CD4-positive, CD25-positive, alpha-beta regulatory T cell (primary cell): ENCODE data around the gene TRIM29. TPM values are rescaled to one million over a fixed set of nuclear protein-coding genes. Genes with fewer than 3 reads are reported as not detected.

Experiments used
- ATAC-seq, 2 donors: fragments of 150-1000 bp; cut with Tn5 transposase; one replicate each; pipeline ENCODE4 v1.10.0; 2021; ENCODE audit warnings: low read depth in 2 of 2, moderate number of reproducible peaks in 2 of 2, moderate library complexity in 1 of 2
- DNase-seq, 3 donors: peaks; one replicate each; pipeline versions ENCODE4 v3.0.0 to v3.0.0-alpha.2; 2012 to 2022; ENCODE audit warnings: mixed read lengths in 1 of 3
- H3K27ac ChIP-seq: one replicate; pipeline ENCODE4 v1.7.0; 2013; ENCODE audit warnings: mild to moderate bottlenecking, low read length; ENCODE audit not compliant: insufficient read depth, poor library complexity, severe bottlenecking
- H3K27me3 ChIP-seq: one replicate; pipeline ENCODE4 v1.7.0; 2013; ENCODE audit warnings: low read length; ENCODE audit not compliant: control insufficient read depth, insufficient read depth
- H3K36me3 ChIP-seq: one replicate; pipeline ENCODE4 v1.7.0; 2013; ENCODE audit warnings: mild to moderate bottlenecking, low read length, moderate library complexity; ENCODE audit not compliant: control insufficient read depth, insufficient read depth
- H3K4me1 ChIP-seq: 2 replicates; pipeline ENCODE4 v1.7.0; 2013; ENCODE audit warnings: mild to moderate bottlenecking, low read length; ENCODE audit not compliant: insufficient read depth, control insufficient read depth, poor library complexity, severe bottlenecking
- H3K4me3 ChIP-seq: one replicate; pipeline ENCODE4 v1.7.0; 2013; ENCODE audit warnings: low read depth, mild to moderate bottlenecking, low read length, moderate library complexity
- H3K9me3 ChIP-seq, 2 experiments: 1 replicate in 1 of 2; 2 replicates in 1 of 2; pipeline ENCODE4 v1.7.0; 2013; ENCODE audit warnings: low read length in 2 of 2, mild to moderate bottlenecking in 1 of 2, moderate library complexity in 1 of 2; ENCODE audit not compliant: control insufficient read depth in 2 of 2
- H3K27ac Mint-ChIP-seq, 3 donors: one replicate each; pipeline ENCODE4 v1.8.0; 2020 to 2022; ENCODE audit warnings: mild to moderate bottlenecking in 3 of 3, mixed read lengths in 3 of 3, moderate library complexity in 2 of 3
- H3K27me3 Mint-ChIP-seq: one replicate; pipeline ENCODE4 v1.8.0; 2022; ENCODE audit warnings: mild to moderate bottlenecking, mixed read lengths
- H3K36me3 Mint-ChIP-seq: one replicate; pipeline ENCODE4 v1.8.0; 2020; ENCODE audit warnings: mixed read lengths
- H3K4me1 Mint-ChIP-seq, 4 donors: one replicate each; pipeline ENCODE4 v1.8.0; 2020 to 2022; ENCODE audit warnings: mixed read lengths in 4 of 4, mild to moderate bottlenecking in 1 of 4
- H3K4me3 Mint-ChIP-seq, 4 donors: one replicate each; pipeline ENCODE4 v1.8.0; 2020 to 2022; ENCODE audit warnings: mild to moderate bottlenecking in 4 of 4, mixed read lengths in 4 of 4, moderate library complexity in 3 of 4
- H3K9me3 Mint-ChIP-seq, 7 donors: one replicate each; pipeline ENCODE4 v1.8.0; 2020 to 2022; ENCODE audit warnings: mixed read lengths in 7 of 7, mild to moderate bottlenecking in 3 of 7, moderate library complexity in 2 of 7
- polyA plus RNA-seq, 4 donors: library from polyadenylated mRNA; unstranded; fragments of 300-500 nt; fragmentation: Illumina TruSeq; gene quantifications; one replicate each; pipeline ENCODE4 v1.2.3, GENCODE V29; 2021
- total RNA-seq: library from RNA; stranded (reverse); gene quantifications from one replicate; pipeline ENCODE4 v1.2.3, GENCODE V29; 2022

TRIM29 gene
- total and polyA plus RNA-seq, 5 donors from 2014 or later, result not detected

GRCh38 chr11:120132645-120133185 is 5.2 kb downstream of the TRIM29 start:
- H3K27me3 Mint-ChIP-seq, result peaks cover 12% of the 10 kb centered on the region
- H3K27ac Mint-ChIP-seq, result no peak overlapping the region
- Histone ChIP-seq H3K27me3 (no peaks in the 10 kb centered on the region), H3K9me3 (no peaks in the 10 kb centered on the region), H3K4me1 (no peaks in the 10 kb centered on the region), H3K27ac (no peak overlapping the region), H3K36me3 (no peaks in the 10 kb centered on the region), H3K4me3 (no peak overlapping the region)
- H3K4me3 Mint-ChIP-seq, result no peak overlapping the region
- DNase-seq (no peak), ATAC-seq (no peak)
- H3K36me3 Mint-ChIP-seq, result no peaks in the 10 kb centered on the region
- no peaks in the 10 kb centered on the region for H3K4me1 Mint-ChIP-seq
- peaks cover 0 to 4% (median 0%) of the 10 kb centered on the region in 7 donors for H3K9me3 Mint-ChIP-seq

- H3K27ac Mint-ChIP-seq, result no peak overlapping the region
- no peak for DNase-seq
- no peaks in the 10 kb centered on the region for H3K36me3 ChIP-seq
- no peaks in the 10 kb centered on the region for H3K27me3 ChIP-seq
- no peak for ATAC-seq
- no peaks in the 10 kb centered on the region for H3K4me1 Mint-ChIP-seq
- H3K27me3 Mint-ChIP-seq, result peaks cover 12% of the 10 kb centered on the region
- H3K9me3 Mint-ChIP-seq, result peaks cover 0 to 4% (median 0%) of the 10 kb centered on the region in 7 donors
- no peak overlapping the region for H3K27ac ChIP-seq
- H3K36me3 Mint-ChIP-seq, result no peaks in the 10 kb centered on the region
- H3K4me3 ChIP-seq, result no peak overlapping the region
- no peaks in the 10 kb centered on the region for H3K9me3 ChIP-seq
- no peaks in the 10 kb centered on the region for H3K4me1 ChIP-seq
- no peak overlapping the region for H3K4me3 Mint-ChIP-seq
Measured at GRCh38 chr11:120131941-120132644, 5.8 kb downstream of the TRIM29 start.

- no peaks in the 10 kb centered on the region for H3K36me3 Mint-ChIP-seq
- H3K9me3 ChIP-seq, result no peaks in the 10 kb centered on the region
- no peak for ATAC-seq
Measured at GRCh38 chr11:120130991-120131760, 6.7 kb downstream of the TRIM29 start.

GRCh38 chr11:120130176-120130980 is 7.5 kb downstream of the TRIM29 start:
- DNase-seq, result no peak
- no peaks in the 10 kb centered on the region for H3K27me3 ChIP-seq

More at GRCh38 chr11:120130991-120131760, 6.7 kb downstream of the TRIM29 start:
- no peak for DNase-seq
- Histone ChIP-seq H3K27ac (no peak overlapping the region), H3K36me3 (no peaks in the 10 kb centered on the region), H3K4me1 (no peaks in the 10 kb centered on the region), H3K27me3 (no peaks in the 10 kb centered on the region), H3K4me3 (no peak overlapping the region)
- Mint-ChIP-seq H3K4me3 (no peak overlapping the region), H3K9me3 (peaks cover 0 to 4% (median 0%) of the 10 kb centered on the region in 7 donors), H3K4me1 (no peaks in the 10 kb centered on the region), H3K27ac (peak overlapping the region in 1 of 3 donors; percentile 74), H3K27me3 (peaks cover 12% of the 10 kb centered on the region)

GRCh38 chr11:120129570-120129969 is 8.3 kb downstream of the TRIM29 start:
- Mint-ChIP-seq H3K9me3 (peaks cover 0 to 4% (median 0%) of the 10 kb centered on the region in 7 donors), H3K36me3 (no peaks in the 10 kb centered on the region), H3K27ac (no peak overlapping the region), H3K4me3 (no peak overlapping the region), H3K27me3 (peaks cover 8% of the 10 kb centered on the region), H3K4me1 (no peaks in the 10 kb centered on the region)
- DNase-seq, result no peak
- H3K36me3 ChIP-seq, result no peaks in the 10 kb centered on the region
- H3K27me3 ChIP-seq, result no peaks in the 10 kb centered on the region
- no peak for ATAC-seq
- H3K27ac ChIP-seq, result no peak overlapping the region
- no peaks in the 10 kb centered on the region for H3K4me1 ChIP-seq
- no peak overlapping the region for H3K4me3 ChIP-seq
- no peaks in the 10 kb centered on the region for H3K9me3 ChIP-seq

More at GRCh38 chr11:120130176-120130980, 7.5 kb downstream of the TRIM29 start:
- peaks cover 0 to 4% (median 0%) of the 10 kb centered on the region in 7 donors for H3K9me3 Mint-ChIP-seq
- peak overlapping the region in 1 of 3 donors; percentile 74 for H3K27ac Mint-ChIP-seq
- Histone ChIP-seq H3K4me1 (no peaks in the 10 kb centered on the region), H3K9me3 (no peaks in the 10 kb centered on the region), H3K27ac (no peak overlapping the region), H3K36me3 (no peaks in the 10 kb centered on the region), H3K4me3 (no peak overlapping the region)
- peaks cover 8% of the 10 kb centered on the region for H3K27me3 Mint-ChIP-seq
- no peaks in the 10 kb centered on the region for H3K36me3 Mint-ChIP-seq
- H3K4me1 Mint-ChIP-seq, result no peaks in the 10 kb centered on the region
- ATAC-seq, result no peak
- H3K4me3 Mint-ChIP-seq, result no peak overlapping the region

GRCh38 chr11:120128392-120129119 is 9.4 kb downstream of the TRIM29 start:
- Histone ChIP-seq H3K9me3 (no peaks in the 10 kb centered on the region), H3K27ac (no peak overlapping the region), H3K4me3 (no peak overlapping the region), H3K4me1 (no peaks in the 10 kb centered on the region), H3K27me3 (no peaks in the 10 kb centered on the region), H3K36me3 (no peaks in the 10 kb centered on the region)
- peaks cover 0 to 4% (median 0%) of the 10 kb centered on the region in 7 donors for H3K9me3 Mint-ChIP-seq
- no peak overlapping the region for H3K27ac Mint-ChIP-seq
- DNase-seq (no peak), ATAC-seq (no peak)
- H3K4me1 Mint-ChIP-seq, result no peaks in the 10 kb centered on the region
- H3K4me3 Mint-ChIP-seq, result no peak overlapping the region
- H3K36me3 Mint-ChIP-seq, result no peaks in the 10 kb centered on the region
- H3K27me3 Mint-ChIP-seq, result peaks cover 8% of the 10 kb centered on the region

- DNase-seq (no peak), ATAC-seq (no peak)
- no peak overlapping the region for H3K27ac ChIP-seq
- H3K9me3 ChIP-seq, result no peaks in the 10 kb centered on the region
- Mint-ChIP-seq H3K27ac (no peak overlapping the region), H3K4me3 (no peak overlapping the region), H3K9me3 (peaks cover 0 to 4% (median 0%) of the 10 kb centered on the region in 7 donors), H3K36me3 (no peaks in the 10 kb centered on the region), H3K4me1 (no peaks in the 10 kb centered on the region), H3K27me3 (peaks cover 8% of the 10 kb centered on the region)
- no peak overlapping the region for H3K4me3 ChIP-seq
- no peaks in the 10 kb centered on the region for H3K4me1 ChIP-seq
- H3K27me3 ChIP-seq, result no peaks in the 10 kb centered on the region
- H3K36me3 ChIP-seq, result no peaks in the 10 kb centered on the region
Measured at GRCh38 chr11:120127236-120127635, 10.7 kb downstream of the TRIM29 start.
